GM12873 (cell line): ENCODE results near the gene ESYT2.

Experiments
- CTCF ChIP-seq: IDR thresholded peaks from 2 replicates; pipeline ENCODE4 v1.5.1; 2012; ENCODE audit warnings: low read depth, mild to moderate bottlenecking, moderate library complexity, low read length, control low read depth; ENCODE audit not compliant: insufficient read depth; ENCODE audit errors: missing control alignments

ESYT2 gene

GRCh38 chr7:158723714-158724385 lies 105.5 kb downstream of the ESYT2 start:
- TF ChIP-seq CTCF: no peak

- TF ChIP-seq CTCF: no peak
Observed at GRCh38 chr7:158723266-158723665, 106.0 kb downstream of the ESYT2 start.

GRCh38 chr7:158722574-158723237 lies 106.6 kb downstream of the ESYT2 start:
- no peak for TF ChIP-seq CTCF

- TF ChIP-seq CTCF: no peak
Observed at GRCh38 chr7:158720112-158720511, 109.2 kb downstream of the ESYT2 start.

- no peak for TF ChIP-seq CTCF
Observed at GRCh38 chr7:158716802-158717201, 112.5 kb downstream of the ESYT2 start.

- no peak for TF ChIP-seq CTCF
Observed at GRCh38 chr7:158710651-158711102, 118.6 kb downstream of the ESYT2 start.

GRCh38 chr7:158707610-158708009 lies 121.7 kb downstream of the ESYT2 start:
- no peak for TF ChIP-seq CTCF
